ENCODE results near the gene WNT3A. TPM values are rescaled to one million over a fixed set of nuclear protein-coding genes. Genes with fewer than 3 reads are reported as not detected.
A peak's percentile ranks its signal among the peaks of the same experiment; 100 is the strongest.
"Not testable (repeated sequence)": the region's sequence is repeated elsewhere in the genome, so short reads cannot be mapped to it uniquely, and the experiment has no call there.

Gene WNT3A
- total RNA-seq, 1 donor from 2014 or later = 1.6 TPM

- no peak for DNase-seq
These were observed 5.0 kb downstream of the WNT3A start for GRCh38 chr1:228011721-228012311.

GRCh38 chr1:228012555-228012954 lies 5.8 kb downstream of the WNT3A start:
- no peak for DNase-seq

GRCh38 chr1:228013131-228013934 lies 6.5 kb downstream of the WNT3A start:
- DNase-seq = peak; percentile 66

GRCh38 chr1:228013935-228014930 lies 7.4 kb downstream of the WNT3A start:
- peak; percentile 41 for DNase-seq

- DNase-seq = no peak
These were observed 8.7 kb downstream of the WNT3A start for GRCh38 chr1:228015276-228016180.

GRCh38 chr1:228016181-228016510 lies 9.3 kb downstream of the WNT3A start:
- DNase-seq = no peak

- no peak for DNase-seq
These were observed 10.0 kb downstream of the WNT3A start for GRCh38 chr1:228016653-228017355.

GRCh38 chr1:228017356-228018124 lies 10.7 kb downstream of the WNT3A start:
- no peak for DNase-seq

- no peak for DNase-seq
These were observed 11.3 kb downstream of the WNT3A start for GRCh38 chr1:228018125-228018398.

- DNase-seq = no peak
These were observed 12.3 kb downstream of the WNT3A start for GRCh38 chr1:228018961-228019721.

- not testable (repeated sequence) for DNase-seq
These were observed 12.9 kb downstream of the WNT3A start for GRCh38 chr1:228019722-228020083.

GRCh38 chr1:228020686-228021354 lies 14.0 kb downstream of the WNT3A start:
- no peak for DNase-seq

GRCh38 chr1:228021355-228022030 lies 14.7 kb downstream of the WNT3A start:
- DNase-seq = peak; percentile 42

- no peak for DNase-seq
These were observed 15.9 kb downstream of the WNT3A start for GRCh38 chr1:228022571-228023293.

GRCh38 chr1:228023294-228023639 lies 16.5 kb downstream of the WNT3A start:
- DNase-seq = no peak

GRCh38 chr1:228029281-228029680 lies 22.5 kb downstream of the WNT3A start:
- DNase-seq = no peak

- DNase-seq = no peak
These were observed 23.8 kb downstream of the WNT3A start for GRCh38 chr1:228030451-228031201.
